Rectal smooth muscle tissue (tissue), 1 donor: ENCODE measurements around the gene CASZ1.

Experiments used
- H3K27ac ChIP-seq: one replicate; pipeline ENCODE4 v1.7.0; 2013; ENCODE audit warnings: low read depth, low read length, inconsistent platforms
- H3K27me3 ChIP-seq: one replicate; pipeline ENCODE4 v1.7.0; 2013; ENCODE audit warnings: low read length; ENCODE audit not compliant: control insufficient read depth, insufficient read depth
- H3K36me3 ChIP-seq: one replicate; pipeline ENCODE4 v1.7.0; 2013; ENCODE audit warnings: low read length; ENCODE audit not compliant: control insufficient read depth, insufficient read depth
- H3K4me1 ChIP-seq: one replicate; pipeline ENCODE4 v1.7.0; 2013; ENCODE audit warnings: low read length; ENCODE audit not compliant: control insufficient read depth, insufficient read depth
- H3K4me3 ChIP-seq: one replicate; pipeline ENCODE4 v1.7.0; 2013; ENCODE audit warnings: low read length
- H3K9ac ChIP-seq: one replicate; pipeline ENCODE4 v1.7.0; 2013; ENCODE audit warnings: low read length

Gene CASZ1

DNA sequence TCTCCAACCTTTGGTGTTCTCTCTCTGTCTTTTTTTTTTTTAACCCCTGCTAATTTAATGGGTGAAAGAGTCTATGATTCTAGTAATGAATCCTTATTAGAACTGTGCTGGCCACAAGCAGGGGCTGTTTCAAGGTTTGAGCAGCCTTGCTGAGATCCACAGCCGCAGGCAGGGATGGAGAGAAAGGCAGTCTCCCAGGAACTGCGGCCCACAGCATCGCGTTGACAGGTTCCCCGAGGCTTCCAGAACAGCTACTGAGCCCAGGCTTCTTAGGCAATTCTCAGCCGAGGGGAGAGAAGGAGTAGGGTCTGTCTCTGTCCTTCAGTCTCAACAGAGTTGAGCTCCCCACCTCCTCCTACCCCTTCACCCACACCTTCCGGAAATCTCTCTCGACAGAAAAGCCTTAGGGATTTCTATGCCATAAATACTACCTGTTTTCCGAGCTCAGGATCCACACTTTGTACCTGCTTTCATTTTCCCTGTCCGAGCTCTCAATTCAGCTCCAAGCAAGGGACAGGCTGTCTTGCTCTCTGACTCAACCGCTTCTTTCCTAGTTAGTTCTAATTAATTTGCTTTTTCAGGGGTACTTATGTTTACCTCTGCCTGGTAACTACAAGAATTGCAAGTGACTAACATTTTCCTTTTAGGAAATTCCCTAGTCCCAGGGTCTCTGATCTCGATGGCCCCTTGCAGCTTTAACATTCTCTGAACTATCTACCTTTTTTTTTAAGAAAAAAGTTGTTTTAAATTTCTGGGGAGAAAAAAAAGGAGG is 6.7 kb upstream of the CASZ1 start:
- Histone ChIP-seq H3K9ac (no peak overlapping the region), H3K4me3 (no peak overlapping the region), H3K4me1 (no peaks in the 10 kb centered on the region), H3K27me3 (peaks cover 2% of the 10 kb centered on the region), H3K27ac (no peak overlapping the region), H3K36me3 (no peaks in the 10 kb centered on the region)

DNA sequence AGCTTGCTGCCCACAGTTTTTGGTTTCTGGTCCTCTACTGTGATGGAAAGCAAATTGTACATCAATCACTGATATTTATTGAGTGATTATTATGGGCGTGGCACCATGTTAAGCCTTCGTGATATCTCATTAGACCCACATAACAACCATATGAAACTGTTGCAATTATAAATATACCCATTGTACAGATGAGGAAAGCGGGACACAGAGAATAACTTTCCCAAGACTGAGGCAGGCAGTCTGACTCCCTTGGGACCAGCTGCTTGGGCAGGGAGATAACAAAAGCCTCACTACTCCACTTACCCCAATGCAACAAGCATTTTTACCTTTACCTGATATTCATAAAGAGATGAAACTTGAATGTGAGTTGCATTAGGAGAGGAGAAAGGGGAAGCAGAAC is 4.3 kb upstream of the CASZ1 start:
- Histone ChIP-seq H3K9ac (no peak overlapping the region), H3K4me1 (no peaks in the 10 kb centered on the region), H3K36me3 (no peaks in the 10 kb centered on the region)

DNA sequence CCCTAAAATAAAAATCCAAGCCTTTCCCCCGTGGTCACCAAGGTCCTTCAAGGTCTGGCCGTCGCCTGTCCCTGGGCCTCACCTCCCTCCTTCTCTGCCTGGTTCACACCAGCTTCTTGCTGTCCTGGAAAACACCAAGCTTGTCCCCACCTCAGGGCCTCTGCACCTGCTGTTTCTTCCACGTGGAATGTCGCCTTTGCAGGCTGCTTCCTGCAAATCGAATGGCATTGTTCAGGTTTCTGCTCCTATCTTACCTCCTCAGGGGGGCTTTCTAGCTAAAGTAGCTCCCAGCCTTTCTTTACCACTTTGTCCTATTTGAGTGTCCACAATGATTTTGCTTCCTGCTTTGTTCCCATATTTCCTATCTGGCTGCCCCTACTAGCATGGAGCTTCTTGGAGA is 3.3 kb upstream of the CASZ1 start:
- Histone ChIP-seq H3K27me3 (peaks cover 2% of the 10 kb centered on the region), H3K27ac (no peak overlapping the region), H3K4me1 (no peaks in the 10 kb centered on the region), H3K4me3 (no peak overlapping the region), H3K36me3 (no peaks in the 10 kb centered on the region), H3K9ac (no peak overlapping the region)

More for the DNA sequence above, 4.3 kb upstream of the CASZ1 start:
- peaks cover 2% of the 10 kb centered on the region for H3K27me3 ChIP-seq
- H3K27ac ChIP-seq, result no peak overlapping the region
- H3K4me3 ChIP-seq, result no peak overlapping the region

DNA sequence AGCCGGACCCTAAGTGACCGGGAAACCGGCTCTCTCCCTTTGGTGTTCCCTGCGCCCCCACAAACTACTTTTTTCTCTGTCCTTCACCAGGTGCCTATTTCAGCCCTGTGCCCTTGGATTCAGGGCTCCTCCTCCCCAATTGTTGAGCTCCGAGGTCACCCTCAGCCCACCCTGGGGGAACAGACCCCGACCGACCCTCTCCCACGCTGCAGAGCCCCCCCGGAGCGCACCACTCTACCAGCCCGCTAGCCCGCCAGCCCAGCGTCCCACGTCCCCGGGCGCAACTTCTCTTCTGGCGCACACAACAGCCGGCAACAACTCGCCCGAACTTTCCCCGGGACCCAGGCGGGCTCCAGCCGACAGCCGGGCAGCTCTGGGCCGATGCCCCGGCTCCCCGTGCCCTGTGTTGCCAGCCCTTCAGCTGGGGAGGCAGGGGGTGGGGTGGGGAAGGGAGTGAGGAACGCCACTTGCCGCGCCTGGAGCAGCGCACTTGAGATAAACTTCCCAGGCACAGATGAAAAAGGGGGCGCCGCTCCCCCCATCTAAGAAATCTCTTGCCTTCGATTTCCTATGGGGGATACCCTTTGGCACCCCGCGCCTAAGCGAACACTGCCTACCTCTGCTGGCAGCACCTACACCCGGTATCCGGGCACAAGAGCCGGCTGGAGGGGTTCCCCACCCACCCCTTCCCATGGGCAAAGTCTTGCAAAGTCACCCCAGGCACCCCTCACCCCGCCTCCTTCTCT is 997 bp downstream of the CASZ1 start:
- Histone ChIP-seq H3K4me1 (peaks cover 6% of the 10 kb centered on the region), H3K36me3 (no peaks in the 10 kb centered on the region), H3K9ac (peak overlapping the region; percentile 73), H3K27me3 (peaks cover 2% of the 10 kb centered on the region), H3K4me3 (peak overlapping the region; percentile 80), H3K27ac (peak overlapping the region; percentile 84)

DNA sequence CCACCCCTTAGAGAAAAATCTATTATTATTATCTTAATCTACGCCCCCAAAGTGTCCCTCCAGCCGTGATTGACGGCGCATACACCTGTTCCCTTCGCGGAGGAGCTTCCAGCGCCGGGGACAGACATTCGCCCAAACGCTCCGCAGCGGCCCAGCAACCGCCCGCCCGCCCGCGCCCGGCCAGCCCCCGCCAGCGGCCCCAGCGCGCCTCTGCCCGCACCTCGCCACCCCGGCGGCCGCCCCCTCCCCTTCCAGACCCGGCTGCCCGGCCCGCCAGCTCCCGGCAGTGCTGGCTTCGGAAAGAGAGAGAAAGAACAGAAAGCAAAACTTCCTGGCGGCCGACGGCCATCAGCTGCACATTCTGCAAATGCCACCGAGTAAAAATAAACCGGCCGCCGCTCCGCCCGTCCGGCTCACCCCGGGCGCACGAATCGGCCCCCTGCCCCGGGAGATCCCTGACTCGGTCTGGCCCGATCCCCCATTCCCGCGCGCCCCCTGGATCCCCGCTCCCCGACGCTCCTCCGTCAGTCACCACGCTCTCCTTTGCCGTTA is 1.6 kb downstream of the CASZ1 start:
- Histone ChIP-seq H3K27ac (peak overlapping the region; percentile 84), H3K9ac (peak overlapping the region; percentile 73), H3K27me3 (peaks cover 2% of the 10 kb centered on the region), H3K4me3 (peak overlapping the region; percentile 80), H3K4me1 (peaks cover 6% of the 10 kb centered on the region), H3K36me3 (no peaks in the 10 kb centered on the region)

DNA sequence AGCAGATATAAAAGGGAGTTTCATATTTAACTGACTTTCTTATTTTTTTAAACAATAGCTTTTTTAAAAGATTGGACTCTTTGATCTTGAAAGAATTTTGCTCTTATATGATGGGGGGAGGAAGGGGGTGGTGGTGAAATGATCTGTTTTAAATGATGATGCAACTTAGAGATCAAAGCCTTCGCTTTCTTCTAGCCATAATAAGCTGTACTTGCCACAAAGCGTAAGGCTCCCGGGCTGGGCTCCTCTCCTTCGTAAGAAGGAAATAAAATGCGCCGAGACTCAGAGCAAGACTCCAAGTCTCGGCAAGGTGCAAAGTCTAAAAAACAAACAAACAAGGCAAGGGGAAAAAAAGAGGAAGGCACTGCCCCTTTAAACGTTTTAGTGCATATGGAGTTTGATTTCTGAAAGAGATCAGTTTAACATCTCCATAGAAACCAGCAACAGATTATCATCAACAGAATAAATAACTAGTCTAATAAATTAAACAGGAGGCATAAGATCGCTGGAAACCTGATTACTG is 3.3 kb downstream of the CASZ1 start:
- H3K9ac ChIP-seq, result no peak overlapping the region
- no peaks in the 10 kb centered on the region for H3K27me3 ChIP-seq
- peak overlapping the region; percentile 80 for H3K4me3 ChIP-seq
- no peaks in the 10 kb centered on the region for H3K36me3 ChIP-seq
- H3K4me1 ChIP-seq, result peaks cover 9% of the 10 kb centered on the region
- H3K27ac ChIP-seq, result peak overlapping the region; percentile 84

DNA sequence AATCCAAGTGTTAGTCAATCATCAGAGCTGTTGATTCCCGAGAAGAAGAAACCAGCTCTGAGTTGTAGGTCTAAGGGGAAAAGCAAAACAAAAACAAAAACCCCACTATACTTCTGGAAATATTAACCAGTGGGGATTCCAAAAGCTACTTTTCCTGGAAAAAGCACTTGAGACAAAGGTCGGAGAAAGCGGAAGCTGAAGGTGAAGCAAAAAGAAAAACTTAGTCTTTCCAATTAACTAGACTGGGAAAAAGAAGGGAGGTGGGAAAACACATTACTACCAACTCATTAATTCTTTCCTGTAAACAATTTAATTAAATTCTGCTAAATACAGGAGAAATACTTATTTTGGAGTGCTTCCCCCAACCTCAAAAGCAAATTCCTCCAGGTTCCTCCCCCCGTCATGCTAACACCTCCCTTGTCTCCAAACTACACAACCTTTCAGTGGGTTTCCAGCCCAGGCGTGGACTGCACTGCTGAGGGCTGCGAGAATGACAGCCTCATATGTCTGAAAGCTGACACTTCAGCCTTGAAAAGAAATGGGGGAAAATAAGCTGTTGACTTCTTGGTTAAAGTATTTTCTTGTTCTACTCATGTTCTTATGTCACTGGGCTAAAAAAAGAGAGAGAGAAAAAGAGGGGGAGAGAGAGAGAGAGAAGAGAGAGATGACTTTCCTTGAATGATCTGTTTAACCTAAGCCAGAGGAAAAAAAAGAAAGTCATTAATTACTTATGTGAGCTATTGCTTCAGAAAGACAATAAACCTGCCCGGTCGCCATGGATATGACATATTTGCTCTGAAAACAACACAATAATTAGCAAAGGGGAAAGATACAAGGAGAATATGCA is 5.1 kb downstream of the CASZ1 start:
- H3K4me3 ChIP-seq, result peak overlapping the region; percentile 20
- H3K27me3 ChIP-seq, result no peaks in the 10 kb centered on the region
- peaks cover 18% of the 10 kb centered on the region for H3K4me1 ChIP-seq
- peak overlapping the region; percentile 72 for H3K27ac ChIP-seq
- H3K9ac ChIP-seq, result no peak overlapping the region
- no peaks in the 10 kb centered on the region for H3K36me3 ChIP-seq

DNA sequence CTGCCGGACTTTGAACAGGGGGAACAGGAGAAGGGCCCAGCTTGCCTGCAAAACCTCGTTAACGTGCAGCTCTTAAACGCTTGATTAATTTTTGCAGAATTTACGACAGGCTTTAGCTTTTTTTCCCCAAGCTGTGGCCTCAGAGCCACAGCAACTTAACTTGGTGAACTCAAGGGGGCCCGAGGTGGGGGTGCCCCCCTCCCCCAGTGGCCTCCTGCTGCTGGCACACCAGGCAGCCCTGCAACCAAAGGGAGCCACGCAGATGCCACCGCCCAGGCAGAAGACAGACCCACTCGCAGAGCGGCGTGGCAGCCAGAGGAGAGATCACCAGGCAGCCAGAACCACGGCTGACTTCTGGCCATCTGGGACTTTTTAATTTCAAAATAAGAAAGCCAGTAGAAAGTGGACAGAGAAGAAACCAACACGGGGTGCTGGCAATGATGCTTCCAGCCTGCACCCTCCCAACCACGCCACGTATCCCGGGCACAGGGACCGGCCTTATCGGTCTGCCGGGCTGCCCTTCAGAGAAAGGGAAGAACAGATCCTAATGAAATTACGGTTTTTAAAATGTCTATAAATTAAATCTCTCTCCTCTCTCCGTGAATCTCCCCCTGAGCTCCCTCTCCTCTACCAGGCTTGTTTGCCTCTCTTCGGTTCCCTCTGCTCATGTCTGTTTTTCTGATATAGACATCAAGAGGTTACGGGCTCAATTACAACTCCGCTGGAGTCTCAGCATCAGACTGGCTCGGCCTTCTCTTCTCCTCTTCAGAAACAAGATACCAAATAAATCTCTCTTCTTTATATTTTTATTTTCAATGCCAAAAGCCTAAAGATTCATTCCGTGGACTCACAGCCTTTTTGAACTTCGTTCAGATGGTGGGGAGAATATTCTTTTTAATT is 6.4 kb downstream of the CASZ1 start:
- H3K27me3 ChIP-seq, result no peaks in the 10 kb centered on the region
- H3K36me3 ChIP-seq, result no peaks in the 10 kb centered on the region
- peaks cover 19% of the 10 kb centered on the region for H3K4me1 ChIP-seq
- H3K4me3 ChIP-seq, result no peak overlapping the region
- H3K9ac ChIP-seq, result no peak overlapping the region
- H3K27ac ChIP-seq, result peak overlapping the region; percentile 72

DNA sequence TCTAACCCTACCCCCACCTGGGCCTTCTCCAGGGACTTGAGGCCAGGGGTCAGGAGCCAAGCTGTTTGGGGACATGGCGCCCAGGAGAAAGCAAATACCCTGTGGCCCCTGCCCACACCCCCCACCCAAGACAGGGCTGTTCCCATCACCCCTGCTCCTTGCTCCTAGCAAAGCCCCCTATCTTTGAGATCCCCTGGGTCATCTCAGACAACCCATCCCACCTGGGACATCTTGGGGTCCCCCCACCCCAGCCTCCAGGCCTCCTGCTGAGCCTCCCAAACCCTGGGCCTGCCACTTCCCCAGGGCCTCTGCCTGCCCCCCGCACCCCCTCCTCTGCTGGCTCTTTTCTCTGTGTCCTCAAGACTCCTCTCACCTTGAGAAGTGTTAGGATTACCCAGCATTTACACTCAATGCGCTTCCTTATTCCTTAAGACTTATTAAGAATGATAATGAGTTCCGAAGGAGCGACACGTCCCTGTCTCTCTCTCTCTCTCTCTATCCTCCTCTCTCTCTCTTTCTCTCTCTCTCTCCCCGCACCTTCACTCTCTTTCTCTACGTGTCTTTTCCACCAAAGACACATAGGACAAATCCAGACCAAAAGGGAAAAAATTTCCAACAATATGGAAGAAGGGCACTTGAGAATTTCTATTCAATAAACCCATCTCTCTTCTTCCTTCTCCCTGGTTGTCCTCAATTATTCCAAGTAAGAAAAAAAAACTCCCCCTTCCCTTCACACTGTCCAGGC is 7.2 kb downstream of the CASZ1 start:
- Histone ChIP-seq H3K9ac (no peak overlapping the region), H3K27ac (peak overlapping the region; percentile 72), H3K36me3 (no peaks in the 10 kb centered on the region), H3K4me1 (peaks cover 21% of the 10 kb centered on the region), H3K4me3 (no peak overlapping the region), H3K27me3 (no peaks in the 10 kb centered on the region)

DNA sequence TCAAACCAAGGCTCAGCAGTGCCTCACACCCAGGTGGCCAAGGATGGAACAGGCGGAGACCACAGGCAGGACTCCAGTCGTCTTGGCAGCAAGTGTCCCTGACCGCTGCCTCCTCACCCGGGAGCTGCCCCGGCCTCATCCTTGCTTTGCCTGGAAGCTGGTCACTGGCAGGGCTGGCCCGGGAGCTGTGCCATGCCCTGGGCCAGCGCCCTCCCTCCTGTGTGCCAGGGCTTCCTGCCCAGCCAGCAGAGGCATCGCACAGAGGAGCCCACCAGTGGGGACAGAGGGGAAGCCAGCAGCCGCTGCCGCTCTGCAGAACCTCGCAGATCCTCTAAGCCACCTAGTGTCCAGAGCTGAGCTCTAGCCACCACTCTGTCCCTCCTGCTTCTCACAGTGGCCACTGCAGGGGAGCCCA is 7.8 kb downstream of the CASZ1 start:
- H3K4me1 ChIP-seq, result peaks cover 21% of the 10 kb centered on the region
- no peak overlapping the region for H3K9ac ChIP-seq
- H3K27ac ChIP-seq, result peak overlapping the region; percentile 72
- H3K36me3 ChIP-seq, result no peaks in the 10 kb centered on the region
- H3K27me3 ChIP-seq, result no peaks in the 10 kb centered on the region
- no peak overlapping the region for H3K4me3 ChIP-seq

DNA sequence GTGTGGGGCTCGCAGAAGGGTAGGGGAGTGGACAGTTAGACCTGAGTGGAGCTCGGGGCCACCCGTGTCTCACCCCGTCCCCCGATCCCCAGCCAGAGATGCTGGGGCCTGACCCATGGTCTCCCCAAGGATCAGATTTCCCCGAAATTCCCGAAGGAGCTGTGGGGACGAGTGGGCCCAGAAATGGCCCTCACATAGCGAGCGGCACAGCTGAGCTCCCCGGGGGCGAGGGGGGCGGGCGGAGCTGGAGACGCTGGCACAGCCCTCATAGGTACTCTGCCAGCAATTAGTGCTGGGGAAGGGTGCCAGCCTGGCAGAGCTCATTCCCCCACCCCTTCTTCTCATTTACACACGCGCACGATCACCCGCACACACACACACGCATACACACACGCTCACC is 9.2 kb downstream of the CASZ1 start:
- Histone ChIP-seq H3K27me3 (no peaks in the 10 kb centered on the region), H3K36me3 (no peaks in the 10 kb centered on the region), H3K27ac (peak overlapping the region; percentile 72), H3K9ac (no peak overlapping the region), H3K4me3 (no peak overlapping the region), H3K4me1 (peaks cover 21% of the 10 kb centered on the region)
